K562 (cell line): ENCODE data around the gene CARD9. TPM values are rescaled to one million over a fixed set of nuclear protein-coding genes. Genes with fewer than 3 reads are reported as not detected.

Experiments
- ATAC-seq: fragments of 200-7000 bp; cut with Tn5 transposase; 3 replicates; pipeline ENCODE4 v1.9.1; 2020; ENCODE audit warnings: moderate library complexity
- BruUV-seq: library from RNA; stranded (reverse); fragments of 400-500 nt; replicated peaks from 2 replicates; lab custom pipeline; 2021; lab: Mats Ljungman, UMichigan
- CTCF ChIA-PET: fragments of 300-600 bp; formaldehyde crosslinking; extraction: SDS; loops from one replicate; lab custom pipeline; 2021; ENCODE audit warnings: low intra/inter-chr PET ratio; lab: Yijun Ruan, JAX
- POLR2A ChIA-PET: fragments of 300-600, 350-650 bp; sonication (Branson Sonifier 250); formaldehyde crosslinking; extraction: SDS; loops from one replicate; lab custom pipeline; 2021; ENCODE audit warnings: antibody characterized with exemption, inconsistent platforms; lab: Yijun Ruan, JAX
- DNase-seq, 4 experiments: peaks; one replicate each; pipeline versions ENCODE4 v3.0.0 to v3.0.0-alpha.2; 2011 to 2018; ENCODE audit warnings: low spot score in 3 of 4, mixed read lengths in 3 of 4; ENCODE audit errors: extremely low read depth in 1 of 4
- FAIRE-seq: peaks from 2 replicates; lab custom pipeline; 2011; peaks lifted over from hg19 to GRCh38; lab: Jason Lieb, UNC
- H2AFZ ChIP-seq: 2 replicates; pipeline ENCODE4 v1.6.0; 2011; ENCODE audit warnings: low read depth, low read length, control low read depth, inconsistent platforms
- H3K27ac ChIP-seq: fragments of 200-600 bp; 3 replicates; pipeline ENCODE4 v1.8.0; 2011; ENCODE audit warnings: low read depth, mild to moderate bottlenecking, control low read depth, inconsistent platforms, low read length, moderate library complexity, mixed read lengths; ENCODE audit errors: extremely low read depth
- H3K27me3 ChIP-seq, 2 experiments: fragments of 300-600 bp in 1 of 2; 2 replicates in 1 of 2; 3 replicates in 1 of 2; pipeline versions ENCODE4 v1.6.0 to v1.8.0; 2011; ENCODE audit warnings: inconsistent platforms in 2 of 2, low read length in 2 of 2, mild to moderate bottlenecking in 1 of 2, mixed read lengths in 1 of 2, moderate library complexity in 1 of 2; ENCODE audit not compliant: control insufficient read depth in 2 of 2, insufficient read depth in 2 of 2
- H3K36me3 ChIP-seq: fragments of 300-600 bp; 3 replicates; pipeline ENCODE4 v1.8.0; 2011; ENCODE audit warnings: mild to moderate bottlenecking, low read length, inconsistent platforms; ENCODE audit not compliant: control insufficient read depth, insufficient read depth
- H3K4me1 ChIP-seq, 2 experiments: fragments of 200-600 bp in 1 of 2; replicated peaks in 1 of 2; 2 replicates in 1 of 2; 3 replicates in 1 of 2; pipeline versions ENCODE4 v1.5.1 to v1.8.0; 2011; ENCODE audit warnings: inconsistent platforms in 2 of 2, low read length in 2 of 2, mild to moderate bottlenecking in 1 of 2, mixed read lengths in 1 of 2, moderate library complexity in 1 of 2; ENCODE audit not compliant: control insufficient read depth in 2 of 2, insufficient read depth in 2 of 2
- H3K4me2 ChIP-seq: 2 replicates; pipeline ENCODE4 v1.6.1; 2011; ENCODE audit warnings: low read length, control low read depth, inconsistent platforms, mixed read lengths; ENCODE audit not compliant: insufficient read depth
- H3K4me3 ChIP-seq: fragments of 200-600 bp; sonication (generic), shearing (Covaris generic); 2 replicates; pipeline ENCODE4 v1.5.1; 2016; ENCODE audit warnings: control low read depth, inconsistent platforms
- H3K79me2 ChIP-seq: fragments of 200-600 bp; 3 replicates; pipeline ENCODE4 v1.8.0; 2011; ENCODE audit warnings: low read length, inconsistent platforms; ENCODE audit not compliant: control insufficient read depth, insufficient read depth
- H3K9ac ChIP-seq, 2 experiments: 2 replicates each; pipeline versions ENCODE4 v1.6.0 to v1.6.1; 2011; ENCODE audit warnings: low read depth in 2 of 2, low read length in 2 of 2, control low read depth in 1 of 2, inconsistent platforms in 1 of 2, mild to moderate bottlenecking in 1 of 2, mixed read lengths in 1 of 2; ENCODE audit not compliant: insufficient read depth in 1 of 2
- H3K9me1 ChIP-seq: one replicate; pipeline ENCODE4 v1.6.0; 2011; ENCODE audit warnings: inconsistent platforms, mild to moderate bottlenecking, low read length, moderate library complexity; ENCODE audit not compliant: control insufficient read depth, insufficient read depth
- H3K9me3 ChIP-seq: replicated peaks from 2 replicates; pipeline ENCODE4 v1.5.1; 2011; ENCODE audit warnings: low read depth, low read length, inconsistent platforms; ENCODE audit not compliant: control insufficient read depth, insufficient read depth
- H4K20me1 ChIP-seq: replicated peaks from 2 replicates; pipeline ENCODE4 v1.6.1; 2011; ENCODE audit warnings: low read length, inconsistent platforms, mixed read lengths; ENCODE audit not compliant: control insufficient read depth, insufficient read depth
- CHD1 ChIP-seq: fragments of 200-600 bp; sonication (generic); IDR thresholded peaks from one replicate; pipeline ENCODE4 v1.6.1; 2012; ENCODE audit warnings: mild to moderate bottlenecking, moderate library complexity, low read length, inconsistent platforms
- NCOR1 ChIP-seq: fragments of 450-650 bp; IDR thresholded peaks from 2 replicates; pipeline ENCODE4 v1.6.1; 2016; ENCODE audit warnings: mild to moderate bottlenecking, moderate library complexity
- TAF7 ChIP-seq: fragments of 450-650 bp; IDR thresholded peaks from 2 replicates; pipeline ENCODE4 v1.6.1; 2016; ENCODE audit warnings: missing genetic modification characterization, missing compliant biosample characterization
- ZBTB1 ChIP-seq: sonication (generic); formaldehyde crosslinking; IDR thresholded peaks from 2 replicates; pipeline ENCODE4 v1.8.1; 2023; ENCODE audit warnings: missing genetic modification reagents, low read depth, mild to moderate bottlenecking, borderline replicate concordance
- ZBTB33 ChIP-seq: sonication (generic); formaldehyde crosslinking; IDR thresholded peaks from 2 replicates; pipeline ENCODE4 v1.8.1; 2023; ENCODE audit warnings: mild to moderate bottlenecking, missing genetic modification reagents
- ZBTB7A ChIP-seq: IDR thresholded peaks from 2 replicates; pipeline ENCODE4 v1.6.1; 2011; ENCODE audit warnings: low read depth, mild to moderate bottlenecking, low read length, moderate library complexity, borderline replicate concordance; ENCODE audit not compliant: control insufficient read depth
- ZNF274 ChIP-seq: IDR thresholded peaks from 2 replicates; pipeline ENCODE4 v1.6.1; 2011; ENCODE audit warnings: low read depth, mild to moderate bottlenecking, low read length, moderate library complexity, borderline replicate concordance
- WGBS: fragments of 100-300 bp; shearing (Covaris generic); methylation state at CpG from one replicate; pipeline ENCODE4 v1.1.6; 2016; ENCODE audit warnings: low coverage, mixed read lengths; ENCODE audit not compliant: insufficient coverage; ENCODE audit errors: missing lambda C conversion rate; 5-methylcytosine and 5-hydroxymethylcytosine counted together
- in situ Hi-C: fragments of 300-500 bp; cut with MboI; formaldehyde crosslinking; loops from 4 replicates; pipeline ENCODE4 v1.15.0; 2018; ENCODE audit warnings: inconsistent platforms, mixed read lengths
- intact Hi-C: fragments of 100-400 bp; cut with micrococcal nuclease; formaldehyde crosslinking; loops from 2 replicates; pipeline ENCODE4 v1.14.2; 2022
- polyA plus RNA-seq, 8 experiments: library from polyadenylated mRNA; depleted of rRNA in 4 of 8; stranded (reverse) in 5 of 8; unstranded in 3 of 8; fragments of >200 nt; fragmentation: Nextera tagmentation in 2 of 8; fragmentation: Illumina TruSeq in 1 of 8; extraction: Ambion mirVana in 2 of 8; extraction: Trizol in 1 of 8; gene quantifications; 2 replicates each; pipeline versions ENCODE4 v1.2.1 to v1.2.3, GENCODE V29; 2011 to 2014; ENCODE audit warnings: inconsistent platforms in 1 of 8, missing spikeins in 1 of 8
- total RNA-seq, 7 experiments: library from RNA; depleted of rRNA in 6 of 7; stranded (reverse); fragments of >200 nt in 6 of 7; fragmentation: Illumina TruSeq in 2 of 7; extraction: Trizol in 2 of 7; gene quantifications; 2 replicates each; pipeline versions ENCODE4 v1.2.1 to v1.2.3, GENCODE V29; 2011 to 2021; ENCODE audit warnings: low replicate concordance in 1 of 7
- TF ChIP-seq, protein P1 (sequence below), 2 experiments: fragments of 450-650 bp in 1 of 2; sonication (generic) in 1 of 2; formaldehyde crosslinking in 1 of 2; IDR thresholded peaks in 1 of 2; conservative IDR thresholded peaks in 1 of 2; 2 replicates each; pipeline versions ENCODE4 v1.6.1 to v1.8.1; 2016 to 2023; ENCODE audit warnings: mild to moderate bottlenecking in 2 of 2, moderate library complexity in 2 of 2, inconsistent platforms in 1 of 2, missing genetic modification reagents in 1 of 2

The CARD9 gene
- total and polyA plus RNA-seq, 9 of the 15 experiments (the other 6 are each of a cell fraction or from before 2014, with no cell fraction given), result 1.7 to 53.0 (median 9.7) TPM

GRCh38 chr9:136341042-136341655 lies 32.3 kb downstream of the CARD9 start:
- ChIA-PET POLR2A (interaction anchor here (0.6 to 1.0 kb wide), 3 partner anchors 19 to 109 kb away, joined by 3 to 4 read pairs (median 3); no protein-coding TSS in a partner anchor), CTCF (interaction anchor here (1.1 kb wide), 1 partner anchor 60 kb away, joined by 3 read pairs; no protein-coding TSS in a partner anchor)
- WGBS, result 61% methylated on average over 16 of the region's 18 CpGs
- Histone ChIP-seq H3K9ac (no peak overlapping the region; a peak in 1 of 4 replicates), H3K27me3 (no peaks in the 10 kb centered on the region), H3K9me1 (peaks cover 4% of the 10 kb centered on the region), H3K79me2 (no peaks in the 10 kb centered on the region), H3K27ac (no peak overlapping the region), H3K36me3 (peaks cover 22% of the 10 kb centered on the region; the same call in 1 of the 3 replicates), H3K4me3 (no peak overlapping the region), H3K4me1 (peaks cover 16 to 96% of the 10 kb centered on the region in 2 experiments), H3K4me2 (no peak overlapping the region), H3K9me3 (no peaks in the 10 kb centered on the region), H4K20me1 (no peaks in the 10 kb centered on the region), H2AFZ (no peak overlapping the region)
- no peak for DNase-seq
- no peak for ATAC-seq
- in situ Hi-C loops, result loop anchor here (25.0 kb wide), 1 partner anchor 296 kb away; no protein-coding TSS in a partner anchor
- BruUV-seq, result no TSS peak
- no peak for FAIRE-seq
- intact Hi-C loops, result no loop called here
- TF ChIP-seq ZBTB7A, result no peak
- no peak for TF ChIP-seq NCOR1
- TF ChIP-seq, protein P1, sequence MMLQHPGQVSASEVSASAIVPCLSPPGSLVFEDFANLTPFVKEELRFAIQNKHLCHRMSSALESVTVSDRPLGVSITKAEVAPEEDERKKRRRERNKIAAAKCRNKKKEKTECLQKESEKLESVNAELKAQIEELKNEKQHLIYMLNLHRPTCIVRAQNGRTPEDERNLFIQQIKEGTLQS (IDR thresholded peaks at IDR 0.05), result peak; percentile 42; the same call in 1 of the 2 replicates
- TF ChIP-seq, protein P1 (CRISPR knock-in tag; conservative IDR thresholded peaks at IDR 0.05), result no peak
- no peak for TF ChIP-seq ZBTB1 (CRISPR knock-in tag)
- no peak for TF ChIP-seq TAF7
- TF ChIP-seq CHD1, result no peak
- TF ChIP-seq ZNF274, result no peak
- peak; percentile 100 for TF ChIP-seq ZBTB33 (CRISPR knock-in tag)
